NCI-H82 treated with DMSO at 0.1 percent for 48 hours (cell line): ENCODE measurements around the gene FAM83E.
"Not testable (repeated sequence)": the region's sequence is repeated elsewhere in the genome, so short reads cannot be mapped to it uniquely, and the experiment has no call there.

Experiments
- DNase-seq: peaks from one replicate; lab custom pipeline; 2025; ENCODE audit not compliant: unreplicated experiment; lab: John Stamatoyannopoulos, UW

Gene FAM83E

DNA sequence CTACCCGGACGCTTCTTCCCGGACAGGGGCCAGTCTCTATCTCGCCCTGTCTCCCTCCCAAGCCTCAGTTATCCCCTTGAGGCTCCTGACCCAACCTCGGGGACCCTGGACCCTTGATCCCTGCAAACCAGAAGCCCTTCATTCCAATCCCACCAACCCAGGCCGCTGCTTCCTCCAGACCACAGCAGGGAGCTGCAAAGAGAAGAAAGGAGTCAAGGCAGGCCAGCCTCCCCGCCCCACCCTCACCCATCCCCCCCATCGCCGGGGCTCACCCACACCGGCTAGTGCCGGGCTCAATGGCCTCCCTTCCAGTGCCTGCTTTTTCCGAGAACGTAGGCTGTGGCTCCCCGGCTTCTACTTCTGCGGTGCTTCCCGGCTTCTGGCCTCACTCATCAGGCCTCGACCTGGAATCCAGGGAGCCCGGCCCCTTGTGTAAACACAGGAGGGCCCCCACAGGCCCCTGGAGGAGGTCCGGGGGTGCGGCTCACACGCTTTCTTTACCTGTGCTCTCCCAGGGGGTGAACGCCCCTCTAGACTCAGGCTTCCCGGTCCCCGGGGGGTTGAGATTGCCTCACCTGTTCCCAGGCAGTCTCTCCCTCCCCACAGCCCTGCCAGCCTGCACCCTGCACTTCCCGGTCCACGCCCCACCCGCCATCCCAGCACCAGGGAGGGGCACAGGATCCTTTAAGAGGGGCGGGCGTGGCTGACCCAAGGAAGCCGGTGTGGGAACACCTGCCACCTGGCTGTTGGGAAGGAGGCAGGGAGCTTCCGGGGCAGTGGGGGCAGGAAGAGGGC is at the start of gene FAM83E:
Gene FAM83E (minus strand): TSS at position 641 of the 795 bp plus-strand sequence. CDS start 1,704 bp downstream, outside the sequence.
- DNase-seq, result no peak

- no peak for DNase-seq
These were observed 49.6 kb upstream of the FAM83E start for GRCh38 chr19:48664476-48664875.

GRCh38 chr19:48663667-48664066 is 48.8 kb upstream of the FAM83E start:
- no peak for DNase-seq

DNA sequence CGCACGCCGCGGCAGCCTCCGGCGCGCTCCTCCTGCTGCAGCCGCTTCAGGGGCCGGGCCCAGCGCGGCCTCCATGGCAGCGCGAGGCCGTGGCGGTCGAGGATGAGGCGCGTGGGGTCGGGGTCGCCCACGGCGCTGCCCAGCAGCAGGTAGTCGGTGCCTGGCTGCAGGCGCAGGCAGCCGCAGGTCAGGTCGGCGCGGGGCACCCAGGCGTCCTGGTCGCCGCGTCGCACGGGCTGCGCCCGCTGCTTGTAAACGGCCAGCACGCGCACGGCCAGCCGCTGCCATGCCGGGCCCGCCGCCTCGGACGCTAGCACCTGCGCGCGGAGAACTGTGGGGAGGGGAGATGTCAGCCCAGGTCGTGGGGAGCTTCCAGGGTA is 46.8 kb upstream of the FAM83E start:
- DNase-seq, result no peak

DNA sequence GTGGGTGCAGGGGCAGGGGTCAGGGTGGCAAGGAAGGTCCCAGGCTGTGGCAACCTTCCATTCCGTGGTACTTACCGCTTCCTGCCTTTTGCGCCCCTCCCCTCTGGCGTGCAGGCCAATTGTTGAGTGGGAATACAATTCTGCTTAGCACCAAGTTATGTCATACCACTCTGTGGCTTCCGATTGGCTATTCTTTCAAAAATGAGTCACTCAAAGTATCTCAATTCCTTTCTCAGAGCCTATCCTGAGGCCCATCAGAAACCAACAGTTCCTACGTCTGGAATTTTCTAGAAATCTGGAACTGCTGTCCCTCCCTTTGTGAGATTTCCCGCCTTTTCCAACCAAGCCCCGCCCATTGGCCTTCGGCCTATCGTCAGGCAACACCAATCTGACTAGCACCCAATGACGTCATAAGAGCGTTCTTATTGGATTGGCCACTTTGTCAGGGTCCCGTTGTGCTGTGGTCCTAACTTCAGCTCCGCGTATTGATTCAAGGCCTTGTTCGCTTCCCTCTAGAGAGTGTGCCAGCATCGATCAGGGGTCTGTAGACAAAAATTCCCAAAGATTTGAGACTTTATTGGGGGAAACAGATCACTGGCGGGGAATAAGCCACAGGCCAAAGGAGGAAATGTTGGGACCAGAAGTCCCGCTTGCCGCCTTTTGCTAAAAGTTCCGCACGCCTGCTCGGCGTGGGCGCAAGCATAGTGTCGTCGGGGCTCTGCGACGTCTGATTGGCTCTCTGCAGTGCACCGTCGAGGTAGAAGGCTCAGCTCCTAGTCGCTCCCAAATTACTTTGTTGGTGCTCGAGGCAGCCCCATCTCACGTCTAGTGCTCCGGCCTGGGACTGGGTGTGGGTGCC is 46.2 kb upstream of the FAM83E start:
- DNase-seq, result peak; percentile 31

- no peak for DNase-seq
These were observed 44.9 kb upstream of the FAM83E start for GRCh38 chr19:48659768-48660167.

- no peak for DNase-seq
These were observed 43.6 kb upstream of the FAM83E start for GRCh38 chr19:48658483-48658882.

GRCh38 chr19:48657828-48658227 is 43.0 kb upstream of the FAM83E start:
- not testable (repeated sequence) for DNase-seq

DNA sequence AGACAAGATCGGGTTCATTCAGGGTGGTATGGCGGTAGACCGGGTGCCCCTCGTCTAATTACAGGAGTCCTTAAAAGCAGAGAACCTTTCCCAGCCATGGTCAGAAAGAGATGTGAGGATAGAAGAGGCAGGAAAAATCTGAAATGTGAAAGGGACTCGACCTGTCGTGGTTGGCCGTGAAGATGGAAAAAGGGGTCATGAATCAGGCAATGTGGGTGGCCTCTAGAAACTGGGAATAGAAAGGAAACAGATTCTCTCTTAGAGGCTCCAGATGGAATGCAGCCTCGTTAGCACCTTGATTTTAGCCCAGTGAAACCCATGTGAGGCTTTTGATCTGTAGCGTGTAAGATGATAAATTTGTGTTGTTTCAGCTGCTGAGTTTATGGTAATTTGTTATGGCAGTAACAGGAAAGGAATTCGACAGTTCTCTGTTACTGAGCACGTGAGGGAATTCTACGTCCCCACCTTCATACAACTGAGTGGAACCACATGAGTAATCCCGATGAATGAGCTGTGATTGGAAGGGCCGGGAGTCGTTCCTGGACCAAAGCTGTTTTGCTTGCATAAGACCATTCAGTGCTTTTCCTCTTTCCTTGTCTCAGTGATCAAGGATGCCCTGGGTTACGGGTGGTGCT is 42.1 kb upstream of the FAM83E start:
- no peak for DNase-seq

DNA sequence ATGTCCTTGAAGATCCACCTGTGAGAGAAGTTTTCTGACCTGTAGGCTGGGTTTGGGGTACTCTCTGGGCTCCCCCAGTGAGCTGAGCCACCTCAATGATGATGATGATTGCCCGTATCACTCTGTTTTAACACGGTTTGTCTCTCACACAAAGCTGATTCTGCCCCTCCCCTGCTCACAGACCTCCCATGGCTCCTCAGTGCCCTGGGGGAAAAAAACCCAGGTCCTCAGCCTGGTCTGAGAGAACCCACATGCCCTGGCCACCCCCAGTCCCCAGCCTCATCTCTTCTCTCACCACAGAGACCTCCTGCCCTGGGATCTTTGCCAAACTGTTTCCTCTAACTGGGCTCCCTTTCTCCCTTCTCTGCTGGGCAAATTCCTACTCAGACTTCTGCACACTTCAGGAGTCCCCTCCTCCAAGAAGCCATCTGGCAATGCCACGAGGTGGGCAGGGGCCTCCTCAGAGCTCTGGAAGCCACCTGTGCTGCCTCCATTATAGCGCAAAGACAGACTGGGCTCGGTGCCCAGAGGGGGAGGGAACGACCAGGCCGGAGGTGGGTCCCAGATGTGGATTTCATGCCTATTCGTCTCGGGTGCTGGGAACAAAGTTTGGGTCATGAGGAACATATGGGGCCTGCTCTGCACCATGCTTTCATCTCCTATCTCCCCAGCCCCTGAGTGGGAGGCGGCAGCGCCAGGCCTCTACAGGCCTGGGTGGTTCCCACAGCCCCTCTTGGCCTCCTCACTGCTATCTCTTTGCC is 39.6 kb upstream of the FAM83E start:
- DNase-seq, result peak; percentile 77

DNA sequence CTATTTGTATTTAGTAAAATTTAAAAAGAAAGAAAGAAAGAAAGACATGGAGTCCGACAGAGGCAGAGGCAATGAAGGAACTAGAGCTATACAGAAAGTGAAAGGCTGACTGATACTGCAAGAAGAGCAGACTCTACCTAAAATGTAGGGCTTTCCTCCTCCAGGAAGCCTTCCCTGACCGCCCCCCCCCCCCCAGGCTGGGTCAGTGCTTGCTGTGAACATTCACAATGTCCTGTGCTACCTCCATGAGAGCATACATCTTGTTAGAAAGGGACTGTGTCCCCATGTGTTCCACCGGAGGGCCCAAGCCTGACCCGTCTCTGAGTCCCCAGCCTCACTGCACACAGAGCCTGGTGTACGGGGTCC is 36.8 kb upstream of the FAM83E start:
- no peak for DNase-seq

- no peak for DNase-seq
These were observed 36.3 kb upstream of the FAM83E start for GRCh38 chr19:48650974-48651682.

- no peak for DNase-seq
These were observed 33.3 kb upstream of the FAM83E start for GRCh38 chr19:48648134-48648533.

DNA sequence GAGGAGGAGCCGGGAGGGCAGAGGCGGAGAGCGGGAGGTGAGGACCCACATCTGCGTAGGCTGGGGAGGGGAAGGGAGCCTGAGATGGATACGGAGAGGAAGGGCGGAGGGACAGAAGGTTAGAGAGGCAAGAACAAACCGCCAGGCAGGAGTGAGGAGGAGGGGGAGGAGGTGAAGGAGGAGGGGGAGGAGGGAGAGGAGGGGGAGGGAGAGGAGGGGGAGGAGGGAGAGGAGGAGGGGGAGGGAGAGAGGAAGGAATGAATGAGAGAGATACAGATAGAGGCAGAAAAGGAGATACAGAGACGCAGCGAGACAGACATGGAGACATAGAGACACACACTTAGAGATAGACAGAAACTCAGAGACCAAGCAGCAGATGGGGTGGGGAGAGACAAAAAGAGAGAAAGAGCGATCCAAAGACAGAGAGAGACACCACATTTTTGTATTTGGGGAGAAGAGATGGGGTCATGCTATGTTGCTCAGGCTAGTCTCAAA is 31.9 kb upstream of the FAM83E start:
- DNase-seq, result peak; percentile 75

- DNase-seq, result peak; percentile 46
These were observed 31.3 kb upstream of the FAM83E start, which contains the start of gene CA11 for GRCh38 chr19:48646001-48646721. Gene CA11, minus strand, starts transcription at chr19:48646187. Its CDS starts 555 bp downstream, at chr19:48645632.

DNA sequence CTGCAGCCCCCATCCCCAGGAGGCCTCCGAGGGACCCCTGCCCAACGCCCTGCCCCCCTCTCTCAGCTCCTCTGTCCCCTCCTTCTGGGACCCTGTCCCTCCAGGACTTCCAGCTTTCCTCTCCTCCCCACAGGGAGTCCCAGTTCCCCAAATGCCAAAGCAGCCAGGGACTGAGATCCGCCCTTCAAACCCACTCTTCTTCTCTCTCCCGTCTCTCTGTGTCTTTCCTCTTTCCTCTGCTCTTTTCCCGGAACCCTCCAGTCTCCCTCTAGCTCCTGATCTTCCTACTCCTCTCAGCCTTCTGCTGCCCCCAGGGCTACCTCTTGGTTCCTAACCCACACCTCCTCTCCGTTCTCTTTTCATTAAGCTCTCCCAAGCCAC is 30.7 kb upstream of the FAM83E start:
- DNase-seq, result no peak

- DNase-seq, result peak; percentile 82
These were observed 30.2 kb upstream of the FAM83E start for GRCh38 chr19:48644839-48645619.

- no peak for DNase-seq
These were observed 29.5 kb upstream of the FAM83E start for GRCh38 chr19:48644355-48644754.

GRCh38 chr19:48642862-48643261 is 28.0 kb upstream of the FAM83E start:
- no peak for DNase-seq
